IMR-90 (cell line): Measurements from ENCODE around the gene CHAC1. TPM values are rescaled to one million over a fixed set of nuclear protein-coding genes. Genes with fewer than 3 reads are reported as not detected.

Experiments used
- ATAC-seq: fragments of 200-7000 bp; cut with Tn5 transposase; 2 replicates; pipeline ENCODE4 v1.9.1; 2020; ENCODE audit warnings: low read depth, mild to moderate bottlenecking, moderate library complexity
- BruUV-seq: library from RNA; stranded (reverse); fragments of 400-500 nt; replicated peaks from 2 replicates; lab custom pipeline; 2021; lab: Mats Ljungman, UMichigan
- CTCF ChIA-PET: fragments of 300-600 bp; formaldehyde crosslinking; extraction: SDS; loops from one replicate; lab custom pipeline; 2021; ENCODE audit warnings: antibody characterized with exemption; lab: Yijun Ruan, JAX
- POLR2A ChIA-PET: fragments of 300-600 bp; sonication (Branson Sonifier 250); formaldehyde crosslinking; loops from one replicate; lab custom pipeline; 2022; ENCODE audit warnings: antibody characterized with exemption; ENCODE audit not compliant: unreplicated experiment; lab: Charles Lee
- DNase-seq: peaks from one replicate; pipeline ENCODE4 v3.0.0; 2013
- H2AFZ ChIP-seq: replicated peaks from 2 replicates; pipeline ENCODE3; 2013; ENCODE audit warnings: low read length, mild to moderate bottlenecking; ENCODE audit not compliant: poor library complexity
- H2AK5ac ChIP-seq: 2 replicates; pipeline ENCODE4 v1.6.1; 2013; ENCODE audit warnings: low read depth, low read length, inconsistent platforms
- H2AK9ac ChIP-seq: replicated peaks from 2 replicates; pipeline ENCODE3; 2013; ENCODE audit warnings: mild to moderate bottlenecking, low read depth, low read length, moderate library complexity; ENCODE audit not compliant: poor library complexity
- H2BK120ac ChIP-seq: 2 replicates; pipeline ENCODE4 v1.6.1; 2013; ENCODE audit warnings: low read depth, low read length, inconsistent platforms
- H2BK15ac ChIP-seq: 3 replicates; pipeline ENCODE4 v1.6.1; 2013; ENCODE audit warnings: low read depth, low read length, inconsistent platforms
- H2BK20ac ChIP-seq: 2 replicates; pipeline ENCODE4 v1.6.1; 2013; ENCODE audit warnings: low read depth, mild to moderate bottlenecking, inconsistent platforms, low read length, moderate library complexity
- H2BK5ac ChIP-seq: 2 replicates; pipeline ENCODE4 v1.6.1; 2013; ENCODE audit warnings: mild to moderate bottlenecking, low read depth, low read length, inconsistent platforms; ENCODE audit not compliant: poor library complexity, severe bottlenecking
- H3K14ac ChIP-seq: replicated peaks from 2 replicates; pipeline ENCODE4 v1.6.1; 2013; ENCODE audit warnings: low read depth, low read length, inconsistent platforms
- H3K18ac ChIP-seq: 2 replicates; pipeline ENCODE4 v1.6.1; 2013; ENCODE audit warnings: low read depth, low read length, control low read depth
- H3K23ac ChIP-seq: 2 replicates; pipeline ENCODE4 v1.6.1; 2013; ENCODE audit warnings: low read depth, low read length, inconsistent platforms
- H3K27ac ChIP-seq: 2 replicates; pipeline ENCODE4 v1.5.1; 2013; ENCODE audit warnings: mild to moderate bottlenecking, control low read depth, low read length; ENCODE audit not compliant: insufficient read depth
- H3K27me3 ChIP-seq: 2 replicates; pipeline ENCODE4 v1.6.1; 2013; ENCODE audit warnings: low read length; ENCODE audit not compliant: control insufficient read depth, insufficient read depth
- H3K36me3 ChIP-seq: 2 replicates; pipeline ENCODE4 v1.6.1; 2013; ENCODE audit warnings: low read length, mixed read lengths; ENCODE audit not compliant: control insufficient read depth, insufficient read depth
- H3K4ac ChIP-seq: 2 replicates; pipeline ENCODE4 v1.6.1; 2013; ENCODE audit warnings: low read depth, low read length, inconsistent platforms
- H3K4me1 ChIP-seq: 2 replicates; pipeline ENCODE4 v1.6.1; 2013; ENCODE audit warnings: low read length, mixed read lengths; ENCODE audit not compliant: control insufficient read depth, insufficient read depth
- H3K4me2 ChIP-seq: 2 replicates; pipeline ENCODE4 v1.6.1; 2013; ENCODE audit warnings: low read depth, mild to moderate bottlenecking, control low read depth, low read length, moderate library complexity
- H3K4me3 ChIP-seq: 2 replicates; pipeline ENCODE4 v1.5.1; 2013; ENCODE audit warnings: low read depth, mild to moderate bottlenecking, control low read depth, low read length, moderate library complexity; ENCODE audit not compliant: insufficient read depth
- H3K56ac ChIP-seq: 2 replicates; pipeline ENCODE4 v1.6.1; 2013; ENCODE audit warnings: low read length, inconsistent platforms; ENCODE audit not compliant: insufficient read depth; ENCODE audit errors: extremely low read depth
- H3K79me1 ChIP-seq, 2 experiments: 2 replicates each; pipeline ENCODE4 v1.6.1; 2013; ENCODE audit warnings: low read length in 2 of 2, inconsistent platforms in 1 of 2, low read depth in 1 of 2
- H3K9ac ChIP-seq: 2 replicates; pipeline ENCODE4 v1.6.1; 2013; ENCODE audit warnings: low read depth, low read length, control low read depth
- H3K9me1 ChIP-seq: 2 replicates; pipeline ENCODE4 v1.6.1; 2013; ENCODE audit warnings: low read length, inconsistent platforms; ENCODE audit not compliant: insufficient read depth
- H3K9me3 ChIP-seq: 2 replicates; pipeline ENCODE4 v1.6.1; 2013; ENCODE audit warnings: low read length; ENCODE audit not compliant: control insufficient read depth, insufficient read depth
- H4K20me1 ChIP-seq: 2 replicates; pipeline ENCODE4 v1.6.1; 2013; ENCODE audit warnings: low read length, inconsistent platforms; ENCODE audit not compliant: insufficient read depth
- H4K5ac ChIP-seq: 2 replicates; pipeline ENCODE4 v1.6.1; 2013; ENCODE audit warnings: mild to moderate bottlenecking, low read depth, low read length, control low read depth
- H4K8ac ChIP-seq, 2 experiments: 2 replicates each; pipeline ENCODE4 v1.6.1; 2013; ENCODE audit warnings: low read depth in 2 of 2, low read length in 2 of 2, control low read depth in 1 of 2, inconsistent platforms in 1 of 2
- H4K91ac ChIP-seq: 2 replicates; pipeline ENCODE4 v1.6.1; 2013; ENCODE audit warnings: low read depth, low read length, inconsistent platforms; ENCODE audit not compliant: insufficient read depth
- BHLHE40 ChIP-seq: fragments of 150-350 bp; IDR thresholded peaks from 2 replicates; pipeline ENCODE4 v1.6.1; 2016; ENCODE audit warnings: mild to moderate bottlenecking, low read depth, low read length
- CHD1 ChIP-seq: IDR thresholded peaks from 2 replicates; pipeline ENCODE4 v1.6.1; 2012; ENCODE audit warnings: low read depth, low read length, improper control_type of control experiment
- CTCF ChIP-seq: conservative IDR thresholded peaks from 2 replicates; pipeline ENCODE4 v1.5.1; 2012; ENCODE audit warnings: mild to moderate bottlenecking, low read depth, low read length, improper control_type of control experiment
- ELK1 ChIP-seq: fragments of 150-350 bp; IDR thresholded peaks from 2 replicates; pipeline ENCODE4 v1.6.1; 2016; ENCODE audit warnings: low read depth, mild to moderate bottlenecking, low read length, moderate library complexity, borderline replicate concordance
- MAFK ChIP-seq: IDR thresholded peaks from 2 replicates; pipeline ENCODE4 v1.6.1; 2012; ENCODE audit warnings: low read depth, low read length, improper control_type of control experiment
- MAZ ChIP-seq: IDR thresholded peaks from 2 replicates; pipeline ENCODE4 v1.6.1; 2012; ENCODE audit warnings: low read depth, mild to moderate bottlenecking, low read length, improper control_type of control experiment, moderate library complexity, borderline replicate concordance
- MXI1 ChIP-seq: IDR thresholded peaks from 2 replicates; pipeline ENCODE4 v1.6.1; 2012; ENCODE audit warnings: low read depth, mild to moderate bottlenecking, low read length, moderate library complexity, borderline replicate concordance
- NFE2L2 ChIP-seq: fragments of 150-350 bp; IDR thresholded peaks from 2 replicates; pipeline ENCODE4 v1.6.1; 2016; ENCODE audit warnings: low read depth, mild to moderate bottlenecking, low read length
- RAD21 ChIP-seq: IDR thresholded peaks from 2 replicates; pipeline ENCODE4 v1.6.1; 2012; ENCODE audit warnings: low read length, improper control_type of control experiment
- RCOR1 ChIP-seq: IDR thresholded peaks from 2 replicates; pipeline ENCODE4 v1.6.1; 2012; ENCODE audit warnings: mild to moderate bottlenecking, low read length, improper control_type of control experiment; ENCODE audit not compliant: insufficient replicate concordance
- RFX5 ChIP-seq: IDR thresholded peaks from 2 replicates; pipeline ENCODE4 v1.8.0; 2012; ENCODE audit warnings: low read depth, mild to moderate bottlenecking, low read length, moderate library complexity
- USF2 ChIP-seq: fragments of 150-350 bp; IDR thresholded peaks from 2 replicates; pipeline ENCODE4 v1.6.1; 2017; ENCODE audit warnings: mild to moderate bottlenecking, antibody characterized with exemption, low read length, low read depth
- WGBS, 2 experiments: methylation state at CpG; one replicate each; pipeline versions ENCODE4 v1.1.5 to v1.1.7; 2013; ENCODE audit warnings: missing lambda C conversion rate in 2 of 2; ENCODE audit not compliant: insufficient read length in 1 of 2; ENCODE audit errors: extremely low coverage in 2 of 2; 5-methylcytosine and 5-hydroxymethylcytosine counted together
- dilution Hi-C: fragments of 300-500 bp; cut with HindIII; formaldehyde crosslinking; loops from one replicate; pipeline ENCODE4 v1.14.3; 2018; ENCODE audit warnings: low sequenced_read_pairs; ENCODE audit not compliant: unreplicated experiment
- in situ Hi-C: fragments of 300-500 bp; cut with MboI; formaldehyde crosslinking; loops from 3 replicates; pipeline ENCODE4 v1.14.3; 2019; ENCODE audit warnings: low sequenced_read_pairs, inconsistent platforms, mixed read lengths
- intact Hi-C: fragments of 100-400 bp; cut with micrococcal nuclease; formaldehyde crosslinking; loops from 2 replicates; pipeline ENCODE4 v1.10.0; 2022
- polyA plus RNA-seq, 3 experiments: library from polyadenylated mRNA; depleted of rRNA; stranded (reverse); fragments of >200 nt; gene quantifications; 2 replicates each; pipeline ENCODE4 v1.2.3, GENCODE V29; 2012; ENCODE audit warnings: low replicate concordance in 1 of 3
- total RNA-seq: library from RNA; depleted of rRNA; stranded (reverse); fragments of >200 nt; gene quantifications from 2 replicates; pipeline ENCODE4 v1.2.3, GENCODE V29; 2012

CHAC1 gene
- total and polyA plus RNA-seq, 2 of the 4 experiments (the other 2 are of a cell fraction), result 51.3 to 77.8 TPM

GRCh38 chr15:40976819-40977218 is 23.5 kb downstream of the CHAC1 start:
- no peaks in the 10 kb centered on the region for H3K27me3 ChIP-seq
- H2BK20ac ChIP-seq, result peak overlapping the region; percentile 60
- peak overlapping the region; percentile 30 for H2BK5ac ChIP-seq
- peak overlapping the region; percentile 85 for H2AK5ac ChIP-seq
- H3K23ac ChIP-seq, result peak overlapping the region; percentile 79; the same call in 1 of the 2 replicates
- peak overlapping the region; percentile 13; the same call in 1 of the 2 replicates for H3K18ac ChIP-seq
- peak overlapping the region; percentile 20 for H2AK9ac ChIP-seq
- H3K4me2 ChIP-seq, result no peak overlapping the region
- peak overlapping the region; percentile 24 to 76; a peak in 2 of 4 replicates for H4K8ac ChIP-seq
- in situ Hi-C loops (no loop called here), intact Hi-C loops (no loop called here), dilution Hi-C loops (no loop called here)
- peaks cover 13 to 67% of the 10 kb centered on the region in 2 experiments for H3K79me1 ChIP-seq
- peak overlapping the region; percentile 10; the same call in 1 of the 2 replicates for H4K5ac ChIP-seq
- no peak overlapping the region for H3K4me3 ChIP-seq
- H3K9me1 ChIP-seq, result peaks cover 40% of the 10 kb centered on the region
- H4K20me1 ChIP-seq, result no peaks in the 10 kb centered on the region
- H3K56ac ChIP-seq, result no peak overlapping the region
- BruUV-seq, result no TSS peak
- peak overlapping the region; percentile 29 for H3K4ac ChIP-seq
- no peaks in the 10 kb centered on the region for H3K9me3 ChIP-seq
- peak overlapping the region; percentile 2; the same call in 1 of the 2 replicates for H3K27ac ChIP-seq
- peaks cover 20% of the 10 kb centered on the region for H3K4me1 ChIP-seq
- peak overlapping the region; percentile 68; the same call in 1 of the 2 replicates for H4K91ac ChIP-seq
- DNase-seq, result no peak
- peak overlapping the region; percentile 92 for H2BK120ac ChIP-seq
- peak overlapping the region; percentile 58 for H2AFZ ChIP-seq
- WGBS, 2 experiments, result 91% methylated on average over 5 of the region's 7 CpGs; no CpG with 5 or more reads in 1 of the 2 experiments
- ATAC-seq, result no peak
- CTCF ChIA-PET, result interaction anchor here (0.9 kb wide), 1 partner anchor 13 kb away, joined by 4 read pairs; no protein-coding TSS in a partner anchor
- peak overlapping the region; percentile 41; the same call in 2 of the 3 replicates for H2BK15ac ChIP-seq
- H3K36me3 ChIP-seq, result peaks cover 52% of the 10 kb centered on the region
- TF ChIP-seq ELK1 (no peak), RCOR1 (no peak), CHD1 (no peak), BHLHE40 (no peak), MAZ (no peak), RAD21 (no peak), USF2 (no peak), NFE2L2 (no peak), CTCF (no peak), MAFK (no peak), MXI1 (no peak), RFX5 (no peak)
- peak overlapping the region; percentile 43; the same call in 1 of the 2 replicates for H3K14ac ChIP-seq
- POLR2A ChIA-PET, result interaction anchor here (0.8 kb wide), 1 partner anchor 35 kb away, joined by 3 read pairs; no protein-coding TSS in a partner anchor
- 0 out of 2 replicates have a peak overlapping the region, but pooled peaks have one; percentile 12 for H3K9ac ChIP-seq
